HG03354 (cell line): Measurements from ENCODE around the gene GCSH.
"Not testable (repeated sequence)": the region's sequence is repeated elsewhere in the genome, so short reads cannot be mapped to it uniquely, and the experiment has no call there.

ENCODE experiments used
- ATAC-seq: cut with Tn5 transposase; IDR thresholded peaks from one replicate; pipeline ENCODE4 v1.9.1; 2021; ENCODE audit warnings: mild to moderate bottlenecking; ENCODE audit not compliant: unreplicated experiment, poor library complexity, severe bottlenecking

Gene GCSH

DNA sequence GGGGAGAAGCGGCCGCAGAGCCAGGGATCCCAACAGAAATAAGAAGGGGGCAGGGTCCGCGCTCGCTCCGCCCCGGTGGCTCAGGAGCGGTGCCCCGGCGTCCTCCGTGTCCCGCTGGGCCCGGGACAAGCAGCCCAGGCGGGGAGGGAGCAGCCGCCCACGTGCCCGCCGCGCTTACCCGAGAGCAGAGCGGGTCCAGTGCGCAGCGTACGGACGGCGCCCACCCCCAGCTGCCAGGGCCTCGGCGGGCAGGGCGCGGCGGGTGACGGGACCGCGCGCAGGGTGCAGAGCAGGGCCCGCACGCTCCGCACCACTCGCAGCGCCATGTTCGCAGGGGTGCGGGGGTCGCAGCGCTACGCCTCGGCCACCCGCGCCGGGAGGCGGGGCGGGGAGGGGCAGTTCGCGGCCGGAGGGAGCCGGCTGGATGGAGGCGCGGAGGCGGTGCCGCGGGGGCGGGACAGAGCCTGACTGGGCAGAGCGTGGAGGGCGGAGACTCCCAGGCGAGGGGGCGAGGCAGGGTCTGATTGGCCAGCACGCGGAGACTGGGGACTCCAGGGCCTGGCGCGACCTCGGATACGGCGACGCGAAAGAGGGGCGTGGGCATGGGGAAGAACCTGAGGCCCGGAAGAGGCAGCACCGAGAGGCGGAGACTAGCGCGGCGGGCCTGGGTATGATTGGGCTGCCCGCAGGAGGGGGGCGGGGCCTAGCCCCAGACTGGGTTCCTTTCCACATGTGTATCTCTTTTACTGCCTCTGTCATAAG lies at the start of gene GCSH:
Gene GCSH, minus strand, starts transcription at position 443 of the 762 bp plus-strand sequence. Its CDS starts 117 bp downstream, at position 326.
- peak; percentile 98 for ATAC-seq

DNA sequence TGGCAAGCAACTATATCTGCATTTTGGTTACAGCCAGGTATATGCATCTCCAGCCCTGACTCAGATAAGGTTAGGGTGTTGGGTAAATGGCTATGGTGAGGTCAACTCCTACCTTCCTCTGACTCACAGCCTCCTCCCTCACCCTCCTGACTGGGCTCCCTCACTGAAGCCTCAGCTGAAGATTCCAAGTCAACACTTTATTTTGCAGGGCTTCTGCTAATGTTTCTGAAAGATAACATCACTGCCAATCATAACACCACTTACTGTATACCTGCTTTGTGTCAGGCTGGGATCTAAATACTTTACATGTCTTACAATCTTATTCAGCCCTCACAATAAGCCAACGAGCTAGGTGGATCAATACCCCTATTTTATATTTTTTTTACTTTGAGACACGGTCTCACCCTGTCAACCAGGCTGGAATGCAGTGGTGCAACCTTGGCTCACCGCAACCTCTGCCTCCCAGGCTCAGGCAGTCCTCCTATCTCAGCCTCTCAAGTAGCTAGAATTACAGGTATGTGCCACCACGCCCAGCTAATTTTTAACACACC lies 47.8 kb upstream of the GCSH start:
- ATAC-seq = no peak

DNA sequence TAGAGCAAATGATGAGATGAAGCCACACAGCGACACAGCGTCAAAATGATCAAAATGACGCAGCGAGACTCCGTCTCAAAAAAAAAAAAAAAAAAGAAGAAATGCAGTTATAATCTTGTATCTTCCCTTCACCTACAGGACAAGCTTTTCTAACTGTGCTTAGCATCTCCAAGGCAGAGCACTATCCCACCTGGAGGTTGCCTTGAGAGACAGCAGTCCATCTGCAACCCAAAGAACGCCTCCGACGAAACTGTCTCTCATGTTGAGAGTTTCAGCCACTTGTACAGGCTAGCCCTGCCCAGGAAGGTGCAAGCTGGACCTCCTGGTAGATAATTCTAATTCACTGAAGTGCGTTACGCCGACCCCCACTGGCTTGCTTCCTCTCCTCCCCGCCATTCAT lies 46.7 kb upstream of the GCSH start:
- no peak for ATAC-seq

DNA sequence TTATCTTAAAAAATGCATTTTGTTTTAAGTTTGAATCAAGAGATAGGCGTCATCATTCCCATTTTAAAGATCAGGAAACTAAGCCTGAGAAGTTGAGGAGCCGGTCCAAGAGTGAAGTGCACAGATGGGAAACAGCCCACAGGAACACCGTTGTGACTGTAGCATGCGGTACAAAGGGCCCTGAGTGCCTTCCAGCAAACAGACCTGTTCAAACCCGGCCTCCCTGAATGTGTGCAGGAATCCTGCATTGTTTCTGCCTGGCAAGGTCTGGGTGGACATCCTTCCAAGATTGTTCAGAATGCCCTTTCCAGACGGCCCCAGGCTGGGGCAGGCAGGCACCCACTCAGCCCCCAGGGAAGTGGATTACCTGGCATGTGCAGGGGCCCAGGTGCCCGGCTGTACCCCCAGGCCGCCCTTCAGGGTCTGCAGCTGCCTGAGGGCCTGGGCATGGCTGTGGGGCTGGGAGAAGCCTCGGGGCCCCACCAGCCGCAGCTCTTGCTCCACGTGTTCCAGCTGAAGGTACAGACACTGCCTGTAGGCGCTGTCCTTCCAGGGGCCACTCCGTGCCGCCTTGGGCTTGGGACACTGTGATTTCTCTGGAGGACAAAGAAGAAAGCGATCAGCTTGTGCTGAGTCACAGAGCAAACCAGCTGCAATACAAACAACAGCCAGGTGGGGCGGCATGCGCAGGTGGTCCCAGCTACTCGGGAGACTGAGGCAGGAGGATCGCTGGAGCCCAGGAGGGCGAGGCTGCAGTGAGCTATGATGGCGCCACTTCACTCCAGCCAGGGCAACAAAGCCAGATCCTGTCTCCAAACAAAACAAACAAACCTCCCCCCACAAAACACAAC lies 45.0 kb upstream of the GCSH start:
- ATAC-seq = no peak

DNA sequence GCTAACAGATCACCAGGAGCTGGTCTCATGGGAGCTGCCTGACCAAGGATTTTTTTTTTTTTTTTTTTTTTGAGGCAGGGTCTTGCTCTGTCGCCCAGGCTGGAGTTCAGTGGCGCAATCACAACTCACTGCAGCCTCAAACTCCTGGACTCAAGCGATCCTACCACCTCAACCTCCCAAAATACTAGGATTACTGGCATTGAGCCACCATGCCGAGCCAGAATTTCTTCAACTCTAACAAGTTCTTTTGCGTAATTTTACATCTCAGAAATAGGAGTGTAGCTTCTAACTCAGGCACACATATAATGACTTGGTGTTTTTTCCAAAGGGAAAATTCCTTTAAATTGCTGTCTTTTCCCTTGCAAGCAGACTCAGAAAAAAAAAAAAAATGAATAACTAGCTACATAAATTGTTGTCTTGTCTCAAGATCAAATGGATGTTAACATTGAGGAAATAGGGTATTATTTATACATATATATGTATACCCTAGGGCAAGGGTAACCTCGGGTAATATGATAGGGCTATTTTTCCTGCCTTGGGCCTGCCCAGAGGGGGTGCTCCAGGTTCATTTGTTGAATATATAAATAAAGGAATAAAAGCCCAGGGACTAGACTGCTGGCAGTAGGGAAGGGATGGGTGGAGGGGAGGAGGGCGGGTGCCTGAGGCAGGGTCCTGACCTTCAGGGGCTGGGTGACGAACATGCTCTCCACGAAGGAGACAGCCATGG lies 42.8 kb upstream of the GCSH start:
- no peak for ATAC-seq

DNA sequence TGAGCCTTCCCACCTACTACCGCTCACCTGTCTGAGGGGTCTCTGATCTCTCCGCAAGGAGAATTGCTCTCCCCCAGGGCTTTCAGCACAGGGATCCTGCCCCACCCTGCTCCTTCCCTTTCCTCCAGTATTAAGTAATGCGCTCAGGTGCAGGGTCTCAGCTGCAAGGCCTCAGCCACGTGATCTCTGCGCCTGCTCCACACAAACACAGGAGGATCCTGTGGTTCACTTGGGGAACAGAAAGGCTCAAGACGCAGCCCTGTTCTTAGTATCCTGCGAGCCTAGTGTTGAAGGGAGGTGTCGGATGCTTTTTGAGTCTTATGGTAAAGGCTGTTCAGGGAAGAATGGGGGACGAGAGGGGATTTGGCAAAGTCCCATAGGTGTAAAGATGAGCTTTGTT lies 41.6 kb upstream of the GCSH start:
- ATAC-seq = no peak

DNA sequence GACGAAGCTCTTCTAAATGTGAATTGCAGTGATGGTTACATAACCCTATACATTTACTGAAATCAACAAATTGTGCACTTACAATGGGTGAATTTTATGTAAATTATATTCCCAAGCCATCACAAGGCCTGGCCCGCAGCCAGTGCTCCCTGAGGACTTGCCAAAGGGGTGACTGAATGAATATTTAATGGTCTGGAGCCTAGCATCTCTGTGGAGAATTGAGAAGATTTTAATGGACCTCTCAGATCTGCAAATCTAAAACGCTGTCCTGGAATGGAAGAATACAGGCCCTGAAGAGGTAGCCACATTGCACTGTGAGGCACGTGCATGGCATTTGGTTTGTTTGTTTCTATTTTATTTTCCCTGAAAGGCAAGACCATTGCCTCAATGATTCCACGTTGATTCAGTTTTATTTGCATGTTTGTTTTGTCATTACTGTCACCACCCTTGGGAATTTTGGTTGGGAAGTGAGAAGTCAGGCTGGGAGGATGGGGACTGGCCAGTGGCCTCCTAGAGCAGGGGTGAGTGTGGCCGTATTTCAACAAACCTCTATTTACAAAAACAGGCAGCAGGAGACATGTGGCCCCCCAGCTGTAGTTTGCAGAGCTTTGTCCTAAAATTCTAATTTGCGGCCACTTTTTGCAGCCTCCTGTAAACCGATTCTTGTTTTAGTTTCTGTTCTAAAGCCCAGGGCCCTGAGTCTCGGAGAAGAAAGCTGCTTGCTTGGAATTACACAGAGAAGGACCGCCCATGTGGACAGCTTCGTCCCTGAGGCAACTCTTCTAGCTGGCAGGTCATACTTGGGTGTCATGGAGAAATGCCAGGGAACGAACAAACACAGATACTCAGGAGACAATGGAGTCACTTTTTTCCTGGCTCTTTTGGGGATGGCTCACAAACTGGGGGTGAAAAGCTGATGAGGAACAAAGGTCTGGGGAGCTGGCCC lies 40.5 kb upstream of the GCSH start:
- no peak for ATAC-seq

DNA sequence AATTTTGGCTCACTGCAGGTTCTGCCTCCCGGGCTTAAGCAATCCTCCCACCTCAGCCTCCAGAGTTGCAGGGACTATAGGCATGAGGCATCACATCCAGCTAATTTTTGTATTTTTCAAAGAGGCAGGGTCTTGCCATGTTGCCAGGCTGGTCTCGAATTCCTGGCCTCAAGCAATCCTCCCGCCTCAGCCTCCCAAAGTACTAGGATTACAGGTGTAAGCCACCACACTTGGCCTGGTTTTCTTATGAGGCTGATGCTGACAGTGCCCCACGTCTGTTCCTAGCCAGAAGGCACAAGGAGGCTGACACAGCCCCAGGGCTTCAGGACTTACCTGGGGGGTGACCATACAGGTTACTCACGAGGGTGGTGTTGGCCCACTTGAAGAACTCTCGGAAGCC lies 33.9 kb upstream of the GCSH start:
- no peak for ATAC-seq

DNA sequence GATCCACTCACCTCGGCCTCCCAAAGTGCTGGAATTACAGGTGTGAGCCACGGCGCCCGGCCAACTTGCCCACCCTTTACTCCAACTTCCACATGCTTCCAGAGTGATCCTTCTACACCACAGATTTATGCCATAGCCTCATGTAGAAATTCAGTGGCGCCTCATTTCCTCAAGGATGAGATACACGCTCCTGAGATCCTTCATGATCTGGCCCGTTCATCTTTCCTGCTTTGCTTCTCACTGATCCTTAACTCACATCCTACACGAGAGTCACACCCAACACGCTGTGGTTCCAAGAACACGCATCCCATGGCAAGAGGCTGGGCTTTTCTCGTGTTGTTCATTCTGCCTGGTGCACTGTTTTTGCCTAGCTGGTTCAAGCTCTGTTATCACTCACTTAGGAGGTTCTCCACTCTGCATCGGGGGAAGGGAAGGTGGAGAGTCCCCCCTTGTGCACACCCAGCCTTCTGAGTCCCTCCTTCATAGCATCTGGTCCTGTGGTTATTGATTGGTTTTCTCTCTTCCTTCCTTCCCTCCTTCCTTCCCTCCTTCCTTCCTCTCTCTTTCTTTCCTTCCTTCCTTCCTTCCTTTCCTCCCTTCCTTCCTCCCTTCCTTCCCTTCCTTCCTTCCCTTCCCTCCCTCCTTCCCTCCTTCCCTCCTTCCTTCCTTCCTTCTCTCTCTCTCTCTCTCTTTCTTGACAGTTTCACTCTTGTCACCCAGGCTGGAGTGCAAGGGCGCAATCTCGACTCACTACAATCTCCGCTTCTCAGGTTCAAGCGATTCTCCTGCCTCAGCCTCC lies 32.7 kb upstream of the GCSH start:
- ATAC-seq = no peak

DNA sequence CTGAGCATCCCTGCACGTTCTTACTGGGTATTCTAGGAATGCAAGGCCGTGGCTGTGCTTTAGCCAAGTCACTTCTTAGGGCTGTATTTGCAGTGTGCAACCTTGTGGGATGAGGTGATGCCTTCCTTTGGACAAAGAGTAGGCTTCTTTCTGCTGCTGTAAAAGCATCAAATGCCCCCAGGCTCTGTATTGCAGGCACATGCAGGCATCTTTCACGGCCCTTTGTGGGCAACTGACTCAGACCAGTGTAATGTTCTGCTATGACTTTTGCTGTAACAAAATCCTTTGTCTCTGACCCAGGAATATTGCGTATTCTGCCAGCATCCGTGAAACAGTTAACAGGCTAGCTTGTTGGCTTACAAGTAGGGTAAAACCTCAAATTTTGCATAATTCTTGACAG lies 30.9 kb upstream of the GCSH start:
- ATAC-seq = no peak

DNA sequence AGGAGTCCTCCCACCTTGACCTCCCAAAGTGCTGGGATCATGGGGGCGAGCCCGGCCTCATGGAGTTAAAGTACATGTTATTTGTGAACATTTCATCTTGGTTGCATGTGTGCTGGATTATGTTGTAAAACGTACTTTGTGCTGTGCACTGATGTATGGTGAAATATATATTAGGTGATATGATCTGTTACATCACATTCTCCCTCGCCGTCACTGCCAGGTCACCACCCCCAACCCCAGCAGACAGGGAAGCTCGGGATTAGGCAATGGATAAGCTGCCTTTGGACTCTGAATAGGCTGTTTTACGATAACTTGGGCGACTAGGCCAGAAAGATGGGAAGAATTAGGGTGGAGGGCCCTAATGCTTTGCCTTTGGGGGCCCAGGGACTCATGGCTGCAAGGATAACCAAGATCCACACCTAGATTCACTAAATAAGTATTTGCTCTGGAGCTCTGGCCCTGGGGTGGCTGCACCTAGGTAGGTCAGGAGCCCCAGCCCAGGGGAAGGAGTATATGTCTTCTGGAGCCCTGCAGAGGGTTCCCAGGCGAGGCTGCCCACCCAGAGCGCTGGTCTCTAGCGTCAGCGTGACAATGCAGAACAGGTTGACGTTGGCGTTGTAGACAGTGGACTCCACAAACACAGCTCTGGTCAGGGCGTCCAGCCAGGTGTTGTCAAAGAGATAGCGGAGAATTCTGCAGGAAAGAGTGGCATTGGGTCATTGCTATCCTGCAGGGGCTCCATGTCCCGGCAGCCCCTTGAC lies 27.1 kb upstream of the GCSH start:
- ATAC-seq = no peak

DNA sequence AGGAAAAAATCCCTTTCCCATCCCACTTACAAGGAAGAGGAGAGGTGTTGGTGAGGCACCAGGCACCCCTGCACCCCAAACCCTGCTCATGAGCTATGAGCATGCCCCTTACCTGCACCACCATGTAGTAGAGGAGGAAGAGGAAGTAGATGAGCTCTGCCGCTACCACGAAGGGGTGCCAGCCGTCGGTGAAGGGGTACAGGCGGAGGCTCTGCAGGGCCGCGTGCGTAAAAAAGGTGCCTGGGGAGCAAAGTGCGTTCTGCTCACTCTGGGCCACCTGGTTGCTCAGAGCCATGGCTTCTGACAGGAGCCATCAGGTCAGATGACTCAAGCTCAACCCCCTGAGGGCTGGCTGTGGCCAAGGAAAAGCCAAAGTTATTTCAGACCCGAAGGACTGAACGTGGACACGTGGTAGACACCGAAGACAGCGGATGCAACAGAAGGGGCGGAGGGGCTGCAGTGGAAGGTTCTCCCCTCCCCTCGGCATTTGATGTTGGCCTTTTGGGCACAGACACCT lies 25.3 kb upstream of the GCSH start:
- no peak for ATAC-seq

DNA sequence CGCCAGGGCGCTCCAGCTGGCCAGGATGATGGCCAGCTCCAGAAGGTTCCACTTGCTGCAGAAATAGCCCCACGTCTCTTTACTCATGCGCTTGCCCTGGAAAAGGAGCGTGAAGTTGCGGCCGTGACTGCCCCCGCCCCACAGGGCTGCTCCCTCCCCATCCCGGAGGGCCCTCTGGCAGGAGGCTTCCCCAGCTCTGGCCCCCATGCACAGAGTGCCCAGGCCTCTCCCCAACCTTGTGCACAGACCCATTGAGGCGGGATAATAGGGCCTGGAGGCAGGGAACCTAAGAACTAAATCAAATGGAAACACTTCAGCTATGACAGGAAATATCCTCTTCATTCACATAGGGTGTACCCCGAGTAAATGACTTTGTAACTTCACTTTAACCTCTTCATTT lies 21.2 kb upstream of the GCSH start:
- ATAC-seq = no peak

DNA sequence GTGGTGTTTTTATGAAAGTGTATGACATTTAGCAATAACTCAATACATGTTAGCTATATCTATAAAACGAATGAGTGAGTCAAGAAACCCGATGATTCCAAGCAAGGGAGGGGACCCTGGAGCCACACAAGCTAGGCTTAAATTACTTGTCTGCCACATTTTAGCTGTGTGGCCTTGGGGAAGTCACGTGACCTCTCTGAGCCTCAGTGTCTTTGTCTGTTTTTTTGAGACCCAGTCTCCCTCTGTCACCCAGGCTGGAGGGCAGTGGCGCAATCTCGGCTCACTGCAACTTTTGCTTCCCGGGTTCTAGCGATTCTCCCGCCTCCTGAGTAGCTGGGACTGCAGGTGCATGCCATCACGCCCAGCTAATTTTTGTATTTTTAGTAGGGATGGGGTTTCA lies 20.1 kb upstream of the GCSH start:
- no peak for ATAC-seq

DNA sequence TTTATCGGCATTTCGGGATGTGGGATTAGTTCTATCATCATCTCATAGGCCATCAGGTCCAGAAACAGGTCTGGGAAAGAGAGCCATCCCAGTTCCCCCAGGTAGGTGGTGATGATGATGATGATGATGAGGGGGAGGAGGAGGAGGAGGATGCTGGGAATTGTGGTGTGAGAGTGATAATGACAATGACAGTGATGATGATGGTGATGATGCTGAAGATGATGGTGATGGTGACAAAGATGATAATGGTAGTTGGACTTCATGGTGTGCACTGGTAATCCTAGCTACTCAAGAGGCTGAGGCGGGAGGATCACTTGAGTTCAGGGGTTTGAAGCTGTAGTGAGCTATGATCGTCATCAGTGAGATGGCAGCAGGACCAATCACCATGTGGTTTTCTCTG lies 16.3 kb upstream of the GCSH start:
- ATAC-seq = no peak

DNA sequence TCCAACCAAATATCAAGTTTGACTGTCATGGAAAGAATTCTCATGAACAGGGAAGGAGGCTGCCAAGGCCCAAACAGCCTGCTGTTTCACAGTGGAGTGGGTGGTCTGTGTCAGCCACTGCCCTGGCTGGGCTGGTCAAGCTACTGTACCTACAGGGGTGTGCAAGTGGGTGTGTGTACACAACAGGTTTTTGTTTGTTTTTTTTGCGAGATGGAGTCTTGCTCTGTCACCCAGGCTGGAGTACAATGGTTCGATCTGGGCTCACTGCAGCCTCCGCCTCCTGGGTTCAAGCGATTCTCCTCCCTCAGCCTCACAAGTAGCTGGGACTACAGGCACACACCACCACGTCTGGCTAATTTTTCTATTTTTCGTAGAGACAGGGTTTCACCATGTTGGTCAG lies 13.1 kb upstream of the GCSH start:
- not testable (repeated sequence) for ATAC-seq

DNA sequence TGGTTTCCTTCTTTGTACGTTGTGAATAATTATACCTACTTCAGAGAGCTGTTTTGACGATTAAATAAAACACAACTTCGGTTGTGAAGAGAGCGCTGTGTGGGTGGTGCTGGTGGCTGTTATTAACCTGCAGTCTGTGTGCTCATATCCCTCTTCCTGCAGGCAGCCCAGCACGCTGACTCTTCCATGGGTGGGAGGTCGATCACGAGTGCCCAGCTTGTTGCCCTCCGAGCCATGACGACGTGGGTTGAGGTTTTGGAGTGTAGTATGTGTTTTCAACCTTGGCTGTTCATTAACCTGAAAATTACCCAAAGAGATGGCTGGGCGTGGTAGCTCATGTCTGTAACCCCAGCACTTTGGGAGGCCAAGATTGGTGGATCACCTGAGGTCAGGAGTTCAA lies 11.3 kb upstream of the GCSH start:
- no peak for ATAC-seq
